Cardiac muscle cell (in vitro differentiated cells and primary cell): ENCODE data around the gene FHIT. TPM values are rescaled to one million over a fixed set of nuclear protein-coding genes. Genes with fewer than 3 reads are reported as not detected.

Experiments used
- DNase-seq, 2 donors: peaks; one replicate each; pipeline versions ENCODE4 v3.0.0 to v3.0.0-alpha.2; 2010 to 2017; ENCODE audit warnings: low read depth in 1 of 2, low spot score in 1 of 2
- H3K27ac ChIP-seq: fragments of 200-600 bp; sonication (generic); 2 replicates; pipeline ENCODE4 v1.5.1; 2016
- H3K27me3 ChIP-seq: fragments of 200-600 bp; sonication (generic); 2 replicates; pipeline ENCODE4 v1.6.0; 2016; ENCODE audit warnings: control low read depth
- H3K36me3 ChIP-seq: fragments of 200-600 bp; sonication (generic); 2 replicates; pipeline ENCODE4 v1.5.1; 2016; ENCODE audit warnings: control low read depth
- H3K4me1 ChIP-seq: fragments of 200-600 bp; sonication (generic); 2 replicates; pipeline ENCODE4 v1.8.1; 2017; ENCODE audit warnings: low read depth, mild to moderate bottlenecking, mixed run types
- H3K4me3 ChIP-seq: fragments of 200-600 bp; sonication (generic); 2 replicates; pipeline ENCODE4 v1.5.1; 2016; ENCODE audit warnings: mild to moderate bottlenecking
- H3K9me3 ChIP-seq: fragments of 200-600 bp; sonication (generic); 2 replicates; pipeline ENCODE4 v1.5.1; 2017; ENCODE audit warnings: low read depth, mild to moderate bottlenecking, control low read depth
- CTCF ChIP-seq: IDR thresholded peaks from 2 replicates; pipeline ENCODE4 v1.5.1; 2012; ENCODE audit warnings: low read depth, mild to moderate bottlenecking, low read length
- polyA plus RNA-seq: library from polyadenylated mRNA; unstranded; fragments of >200 nt; fragmentation: Nextera tagmentation; extraction: Ambion mirVana; gene quantifications from 2 replicates; pipeline ENCODE4 v1.2.1, GENCODE V29; 2016
- total RNA-seq: library from RNA; depleted of rRNA; stranded (reverse); fragments of >200 nt; gene quantifications from 2 replicates; pipeline ENCODE4 v1.2.3, GENCODE V29; 2016

Gene FHIT
- total and polyA plus RNA-seq, 2 experiments from 2014 or later, result 6.9 to 12.5 TPM

- Histone ChIP-seq H3K27me3 (no peaks in the 10 kb centered on the region), H3K4me1 (peaks cover 15% of the 10 kb centered on the region), H3K4me3 (no peak overlapping the region), H3K27ac (no peak overlapping the region), H3K36me3 (no peaks in the 10 kb centered on the region), H3K9me3 (no peaks in the 10 kb centered on the region)
- TF ChIP-seq CTCF, result no peak
- DNase-seq, result no peak
These were observed 93.0 kb downstream of the FHIT start for GRCh38 chr3:61158216-61158615.

GRCh38 chr3:61157414-61157813, 93.8 kb downstream of the FHIT start:
- no peaks in the 10 kb centered on the region for H3K9me3 ChIP-seq
- H3K27ac ChIP-seq, result no peak overlapping the region
- no peak for TF ChIP-seq CTCF
- H3K36me3 ChIP-seq, result no peaks in the 10 kb centered on the region
- no peak for DNase-seq
- no peaks in the 10 kb centered on the region for H3K27me3 ChIP-seq
- no peak overlapping the region for H3K4me3 ChIP-seq
- H3K4me1 ChIP-seq, result peaks cover 15% of the 10 kb centered on the region

GRCh38 chr3:61155701-61156292, 95.5 kb downstream of the FHIT start:
- H3K4me3 ChIP-seq, result no peak overlapping the region
- H3K9me3 ChIP-seq, result no peaks in the 10 kb centered on the region
- TF ChIP-seq CTCF, result no peak
- no peak for DNase-seq
- no peaks in the 10 kb centered on the region for H3K27me3 ChIP-seq
- H3K4me1 ChIP-seq, result peaks cover 14% of the 10 kb centered on the region
- no peaks in the 10 kb centered on the region for H3K36me3 ChIP-seq
- no peak overlapping the region for H3K27ac ChIP-seq

GRCh38 chr3:61154457-61155198, 96.6 kb downstream of the FHIT start:
- TF ChIP-seq CTCF, result no peak
- Histone ChIP-seq H3K4me1 (peaks cover 4% of the 10 kb centered on the region), H3K27ac (no peak overlapping the region), H3K9me3 (no peaks in the 10 kb centered on the region), H3K4me3 (no peak overlapping the region), H3K27me3 (no peaks in the 10 kb centered on the region), H3K36me3 (no peaks in the 10 kb centered on the region)
- DNase-seq, result no peak

GRCh38 chr3:61152071-61152470, 99.2 kb downstream of the FHIT start:
- H3K4me3 ChIP-seq, result no peak overlapping the region
- H3K27me3 ChIP-seq, result no peaks in the 10 kb centered on the region
- no peak overlapping the region for H3K27ac ChIP-seq
- no peaks in the 10 kb centered on the region for H3K36me3 ChIP-seq
- H3K9me3 ChIP-seq, result no peaks in the 10 kb centered on the region
- TF ChIP-seq CTCF, result no peak
- no peak for DNase-seq
- H3K4me1 ChIP-seq, result peaks cover 3% of the 10 kb centered on the region
